SK-N-SH treated with all-trans-retinoic acid at 6 μM for 48 hours (cell line): ENCODE data around the gene APBB1.

Experiments
- ATAC-seq: fragments of 200-7000 bp; cut with Tn5 transposase; 3 replicates; pipeline ENCODE4 v1.9.1; 2020; ENCODE audit warnings: mild to moderate bottlenecking, moderate library complexity
- ARNTL ChIP-seq: fragments of 450-650 bp; formaldehyde crosslinking; IDR thresholded peaks from 2 replicates; pipeline ENCODE4 v1.5.0; 2020; ENCODE audit warnings: low read depth, mild to moderate bottlenecking, moderate library complexity, borderline replicate concordance
- BACH2 ChIP-seq: fragments of 250-450 bp; sonication (Bioruptor Pico); IDR thresholded peaks from 2 replicates; pipeline ENCODE4 v1.9.0; 2021; ENCODE audit warnings: mild to moderate bottlenecking, borderline replicate concordance
- CREB5 ChIP-seq: fragments of 250-450 bp; sonication (Bioruptor Pico); IDR thresholded peaks from 2 replicates; pipeline ENCODE4 v1.5.1; 2020; ENCODE audit warnings: low read depth, mild to moderate bottlenecking, moderate library complexity
- CSDC2 ChIP-seq: fragments of 250-450 bp; sonication (Bioruptor Pico); IDR thresholded peaks from 2 replicates; pipeline ENCODE4 v1.5.0; 2020; ENCODE audit warnings: mild to moderate bottlenecking, moderate library complexity
- CSRNP3 ChIP-seq: fragments of 250-450 bp; sonication (Bioruptor Pico); IDR thresholded peaks from 2 replicates; pipeline ENCODE4 v1.5.1; 2021; ENCODE audit warnings: mild to moderate bottlenecking, moderate library complexity
- ESRRG ChIP-seq: fragments of 250-450 bp; sonication (Bioruptor Pico); IDR thresholded peaks from 2 replicates; pipeline ENCODE4 v1.6.1; 2021; ENCODE audit warnings: mild to moderate bottlenecking
- GLIS3 ChIP-seq: fragments of 250-450 bp; sonication (Bioruptor Pico); IDR thresholded peaks from 2 replicates; pipeline ENCODE4 v1.5.0; 2020; ENCODE audit warnings: mild to moderate bottlenecking, moderate library complexity
- ISL1 ChIP-seq: fragments of 250-450 bp; sonication (Bioruptor Pico); IDR thresholded peaks from 2 replicates; pipeline ENCODE4 v2.1.2; 2022; ENCODE audit warnings: mild to moderate bottlenecking, moderate library complexity
- OSR1 ChIP-seq: fragments of 250-450 bp; sonication (Bioruptor Pico); IDR thresholded peaks from 2 replicates; pipeline ENCODE4 v1.8.0; 2022; ENCODE audit warnings: moderate library complexity, mild to moderate bottlenecking, inconsistent platforms
- PATZ1 ChIP-seq: fragments of 250-450 bp; sonication (Bioruptor Pico); IDR thresholded peaks from 2 replicates; pipeline ENCODE4 v1.8.0; 2020; ENCODE audit warnings: mild to moderate bottlenecking, moderate library complexity, borderline replicate concordance
- POU6F1 ChIP-seq: fragments of 250-450 bp; sonication (Bioruptor Pico); IDR thresholded peaks from 2 replicates; pipeline ENCODE4 v1.8.0; 2021; ENCODE audit warnings: low read depth, mild to moderate bottlenecking, moderate library complexity, borderline replicate concordance
- PPARA ChIP-seq: fragments of 250-450 bp; sonication (Bioruptor Pico); IDR thresholded peaks from 2 replicates; pipeline ENCODE4 v1.5.0; 2020; ENCODE audit warnings: mild to moderate bottlenecking, borderline replicate concordance
- RARB ChIP-seq: fragments of 250-450 bp; sonication (Bioruptor Pico); IDR thresholded peaks from 2 replicates; pipeline ENCODE4 v1.8.0; 2021; ENCODE audit warnings: mild to moderate bottlenecking, moderate library complexity
- SNAI2 ChIP-seq: fragments of 250-450 bp; sonication (Bioruptor Pico); IDR thresholded peaks from 2 replicates; pipeline ENCODE4 v1.5.0; 2020; ENCODE audit warnings: mild to moderate bottlenecking, moderate library complexity
- TCF4 ChIP-seq: fragments of 250-450 bp; sonication (Bioruptor Pico); IDR thresholded peaks from 2 replicates; pipeline ENCODE4 v1.8.0; 2021; ENCODE audit warnings: mild to moderate bottlenecking, moderate library complexity, borderline replicate concordance
- TOX ChIP-seq: fragments of 250-450 bp; sonication (Bioruptor Pico); IDR thresholded peaks from 2 replicates; pipeline ENCODE4 v1.8.0; 2021; ENCODE audit warnings: mild to moderate bottlenecking, moderate library complexity, borderline replicate concordance
- TSHZ2 ChIP-seq: fragments of 250-450 bp; sonication (Bioruptor Pico); IDR thresholded peaks from 2 replicates; pipeline ENCODE4 v1.5.0; 2020; ENCODE audit warnings: mild to moderate bottlenecking, moderate library complexity
- ZFP3 ChIP-seq: fragments of 250-450 bp; sonication (Bioruptor Pico); IDR thresholded peaks from 2 replicates; pipeline ENCODE4 v1.5.0; 2020; ENCODE audit warnings: mild to moderate bottlenecking, moderate library complexity
- ZFP30 ChIP-seq: fragments of 450-650 bp; formaldehyde crosslinking; IDR thresholded peaks from 2 replicates; pipeline ENCODE4 v1.5.0; 2022; ENCODE audit warnings: mild to moderate bottlenecking, moderate library complexity
- ZNF565 ChIP-seq: fragments of 450-650 bp; formaldehyde crosslinking; conservative IDR thresholded peaks from 2 replicates; pipeline ENCODE4 v1.5.0; 2020; ENCODE audit warnings: low read depth, mild to moderate bottlenecking, moderate library complexity
- ZNF70 ChIP-seq: fragments of 450-650 bp; formaldehyde crosslinking; IDR thresholded peaks from 2 replicates; pipeline ENCODE4 v1.5.0; 2020; ENCODE audit warnings: mild to moderate bottlenecking, moderate library complexity
- ZNF8 ChIP-seq: fragments of 450-650 bp; formaldehyde crosslinking; IDR thresholded peaks from 2 replicates; pipeline ENCODE4 v1.5.0; 2020; ENCODE audit warnings: mild to moderate bottlenecking, moderate library complexity

APBB1 gene

GRCh38 chr11:6456361-6457073 is 37.6 kb upstream of the APBB1 start:
- no peak for TF ChIP-seq POU6F1 (CRISPR knock-in tag)
- no peak for TF ChIP-seq TSHZ2 (CRISPR knock-in tag)
- no peak for TF ChIP-seq ZFP3 (CRISPR knock-in tag)
- TF ChIP-seq ISL1 (CRISPR knock-in tag), result no peak
- TF ChIP-seq TOX (CRISPR knock-in tag), result no peak
- no peak for TF ChIP-seq CSRNP3
- no peak for TF ChIP-seq PATZ1 (CRISPR knock-in tag)
- TF ChIP-seq ZNF565 (CRISPR knock-in tag), result no peak
- no peak for TF ChIP-seq CREB5 (CRISPR knock-in tag)
- TF ChIP-seq BACH2 (CRISPR knock-in tag), result no peak
- TF ChIP-seq ZFP30 (CRISPR knock-in tag), result no peak
- TF ChIP-seq CSDC2 (CRISPR knock-in tag), result no peak
- TF ChIP-seq ESRRG (CRISPR knock-in tag), result no peak
- no peak for TF ChIP-seq GLIS3
- no peak for TF ChIP-seq RARB
- no peak for TF ChIP-seq ZNF8 (CRISPR knock-in tag)
- no peak for TF ChIP-seq ARNTL (CRISPR knock-in tag)
- no peak for TF ChIP-seq OSR1
- TF ChIP-seq TCF4 (CRISPR knock-in tag), result no peak
- no peak for ATAC-seq

GRCh38 chr11:6455070-6455469 is 36.2 kb upstream of the APBB1 start:
- ATAC-seq, result no peak
- TF ChIP-seq ZNF565 (CRISPR knock-in tag) (no peak), ARNTL (CRISPR knock-in tag) (no peak), PPARA (no peak), ESRRG (CRISPR knock-in tag) (no peak), BACH2 (CRISPR knock-in tag) (no peak), OSR1 (no peak), SNAI2 (no peak), POU6F1 (CRISPR knock-in tag) (no peak), ZNF70 (no peak), TSHZ2 (CRISPR knock-in tag) (no peak), ZFP3 (CRISPR knock-in tag) (no peak)
